GM06990 (cell line): Measurements from ENCODE around the gene SIPA1L3.

Experiments used
- DNase-seq: peaks from one replicate; pipeline ENCODE4 v3.0.0-alpha.2; 2011; ENCODE audit not compliant: insufficient read length; ENCODE audit errors: extremely low read depth
- H3K27me3 ChIP-seq: replicated peaks from 2 replicates; pipeline ENCODE4 v1.6.0; 2011; ENCODE audit warnings: low read length; ENCODE audit not compliant: control insufficient read depth, insufficient read depth
- H3K36me3 ChIP-seq: 2 replicates; pipeline ENCODE4 v1.5.1; 2011; ENCODE audit warnings: low read length; ENCODE audit not compliant: control insufficient read depth, insufficient read depth
- H3K4me3 ChIP-seq: replicated peaks from 2 replicates; pipeline ENCODE4 v1.5.1; 2011; ENCODE audit warnings: low read depth, mild to moderate bottlenecking, control low read depth, low read length
- CTCF ChIP-seq: IDR thresholded peaks from 2 replicates; pipeline ENCODE4 v1.5.1; 2011; ENCODE audit warnings: low read length, control low read depth, mild to moderate bottlenecking, inconsistent platforms; ENCODE audit not compliant: insufficient read depth, poor library complexity, severe bottlenecking

The SIPA1L3 gene

GRCh38 chr19:38207543-38207942 is 300.5 kb downstream of the SIPA1L3 start:
- DNase-seq = no peak
- H3K27me3 ChIP-seq = no peaks in the 10 kb centered on the region
- H3K36me3 ChIP-seq = peaks cover 19% of the 10 kb centered on the region
- no peak for TF ChIP-seq CTCF
- no peak overlapping the region for H3K4me3 ChIP-seq

- Histone ChIP-seq H3K4me3 (no peak overlapping the region), H3K36me3 (peaks cover 14% of the 10 kb centered on the region), H3K27me3 (no peaks in the 10 kb centered on the region)
- TF ChIP-seq CTCF = no peak
- DNase-seq = no peak
These were observed 301.6 kb downstream of the SIPA1L3 start for GRCh38 chr19:38208571-38208970.

GRCh38 chr19:38209152-38209551 is 302.1 kb downstream of the SIPA1L3 start:
- no peak for TF ChIP-seq CTCF
- no peak for DNase-seq
- H3K27me3 ChIP-seq = no peaks in the 10 kb centered on the region
- H3K36me3 ChIP-seq = peaks cover 10% of the 10 kb centered on the region
- H3K4me3 ChIP-seq = no peak overlapping the region

GRCh38 chr19:38209671-38210457 is 302.9 kb downstream of the SIPA1L3 start:
- no peaks in the 10 kb centered on the region for H3K27me3 ChIP-seq
- H3K36me3 ChIP-seq = peaks cover 10% of the 10 kb centered on the region
- H3K4me3 ChIP-seq = no peak overlapping the region
- DNase-seq = no peak
- TF ChIP-seq CTCF = no peak

GRCh38 chr19:38210458-38210987 is 303.5 kb downstream of the SIPA1L3 start:
- TF ChIP-seq CTCF = no peak
- H3K27me3 ChIP-seq = no peaks in the 10 kb centered on the region
- no peak overlapping the region for H3K4me3 ChIP-seq
- H3K36me3 ChIP-seq = peaks cover 10% of the 10 kb centered on the region
- DNase-seq = no peak
